Fibroblast of the aortic adventitia (primary cell): ENCODE measurements around the gene DNAI2. TPM values are rescaled to one million over a fixed set of nuclear protein-coding genes. Genes with fewer than 3 reads are reported as not detected.

Experiments
- DNase-seq: peaks from one replicate; pipeline ENCODE4 v3.0.0-alpha.2; 2010; ENCODE audit warnings: low read depth
- H3K4me3 ChIP-seq: 2 replicates; pipeline ENCODE4 v1.5.1; 2011; ENCODE audit warnings: low read depth, mild to moderate bottlenecking, control low read depth, low read length, moderate library complexity
- total RNA-seq: library from RNA; depleted of rRNA; stranded (reverse); fragments of >200 nt; gene quantifications from 2 replicates; pipeline ENCODE4 v1.2.3, GENCODE V29; 2012; ENCODE audit warnings: low replicate concordance
- TF ChIP-seq, protein P1 (sequence below): IDR thresholded peaks from 2 replicates; pipeline ENCODE4 v1.5.1; 2011; ENCODE audit warnings: mild to moderate bottlenecking, low read length, control low read depth, inconsistent platforms; ENCODE audit not compliant: insufficient read depth

Gene DNAI2
- total RNA-seq, 1 donor: not detected

DNA sequence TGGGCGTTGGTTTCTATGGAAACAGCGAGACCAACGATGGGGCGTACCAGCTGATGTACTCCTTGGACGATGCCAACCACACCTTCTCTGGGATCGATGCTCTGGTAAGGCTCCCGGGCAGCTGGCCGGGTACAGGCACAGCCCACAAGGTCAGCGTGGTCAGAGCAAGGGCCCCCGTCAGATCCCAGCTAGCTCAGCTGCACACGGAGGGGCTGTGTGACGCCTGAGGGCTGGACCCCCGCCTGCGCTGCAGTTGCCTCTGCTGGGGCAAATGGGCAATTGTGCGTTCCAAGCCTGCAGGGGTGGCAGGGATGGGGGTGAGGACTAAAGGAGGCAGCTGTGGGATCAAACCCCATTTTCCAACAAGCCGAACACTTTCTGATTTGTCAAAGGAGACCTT, 43.1 kb upstream of the DNAI2 start:
- TF ChIP-seq, protein P1, sequence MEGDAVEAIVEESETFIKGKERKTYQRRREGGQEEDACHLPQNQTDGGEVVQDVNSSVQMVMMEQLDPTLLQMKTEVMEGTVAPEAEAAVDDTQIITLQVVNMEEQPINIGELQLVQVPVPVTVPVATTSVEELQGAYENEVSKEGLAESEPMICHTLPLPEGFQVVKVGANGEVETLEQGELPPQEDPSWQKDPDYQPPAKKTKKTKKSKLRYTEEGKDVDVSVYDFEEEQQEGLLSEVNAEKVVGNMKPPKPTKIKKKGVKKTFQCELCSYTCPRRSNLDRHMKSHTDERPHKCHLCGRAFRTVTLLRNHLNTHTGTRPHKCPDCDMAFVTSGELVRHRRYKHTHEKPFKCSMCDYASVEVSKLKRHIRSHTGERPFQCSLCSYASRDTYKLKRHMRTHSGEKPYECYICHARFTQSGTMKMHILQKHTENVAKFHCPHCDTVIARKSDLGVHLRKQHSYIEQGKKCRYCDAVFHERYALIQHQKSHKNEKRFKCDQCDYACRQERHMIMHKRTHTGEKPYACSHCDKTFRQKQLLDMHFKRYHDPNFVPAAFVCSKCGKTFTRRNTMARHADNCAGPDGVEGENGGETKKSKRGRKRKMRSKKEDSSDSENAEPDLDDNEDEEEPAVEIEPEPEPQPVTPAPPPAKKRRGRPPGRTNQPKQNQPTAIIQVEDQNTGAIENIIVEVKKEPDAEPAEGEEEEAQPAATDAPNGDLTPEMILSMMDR: no peak
- no peak overlapping the region for H3K4me3 ChIP-seq
- DNase-seq: no peak

DNA sequence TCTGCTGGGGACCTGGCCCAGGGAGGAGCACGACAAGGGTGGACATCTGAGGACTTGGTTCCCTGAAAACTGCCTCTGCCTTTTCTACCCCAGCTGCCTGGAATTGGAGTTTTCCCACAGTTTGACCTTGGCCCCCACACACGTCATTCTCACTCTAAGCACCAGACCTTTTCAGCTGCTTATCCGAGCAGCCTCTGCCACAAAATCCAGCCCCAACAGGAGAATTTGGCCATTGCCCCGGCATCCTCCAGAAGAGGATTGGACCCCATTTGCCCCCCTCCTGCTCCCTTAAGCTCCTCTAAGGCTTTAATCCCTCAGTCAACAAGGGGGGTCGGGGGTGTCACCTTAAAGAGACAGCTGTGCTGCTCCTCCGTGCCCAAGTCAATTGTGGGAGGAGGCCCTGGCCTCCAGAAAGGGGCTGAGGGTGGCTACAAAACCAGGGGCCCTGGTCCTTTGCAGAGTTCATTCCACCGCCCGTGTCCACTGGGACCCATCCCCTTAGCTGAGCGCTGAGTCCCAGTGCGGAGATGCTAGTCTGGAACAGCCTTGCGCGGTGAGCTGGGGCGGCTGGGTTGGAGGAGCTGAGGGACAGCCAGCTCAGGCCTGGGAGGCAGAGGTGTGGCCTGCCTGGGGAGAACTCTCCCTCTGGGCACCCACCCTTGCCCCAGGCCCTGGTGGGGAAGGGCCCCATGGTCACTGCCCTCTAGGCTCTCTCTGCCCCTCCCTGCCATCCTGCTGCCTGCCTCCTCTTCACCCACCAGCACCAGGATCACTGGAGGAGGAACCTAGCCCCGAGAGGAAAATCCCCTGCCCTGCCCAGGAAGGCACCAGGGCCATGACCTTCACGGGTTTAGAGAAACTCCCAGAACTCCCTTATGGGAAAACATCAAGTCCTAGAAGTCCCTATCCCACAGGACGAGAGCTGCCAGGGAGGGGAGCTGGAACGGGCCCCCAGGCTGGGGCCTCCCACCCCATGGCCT, 41.8 kb upstream of the DNAI2 start:
- DNase-seq: no peak
- no peak overlapping the region for H3K4me3 ChIP-seq

DNA sequence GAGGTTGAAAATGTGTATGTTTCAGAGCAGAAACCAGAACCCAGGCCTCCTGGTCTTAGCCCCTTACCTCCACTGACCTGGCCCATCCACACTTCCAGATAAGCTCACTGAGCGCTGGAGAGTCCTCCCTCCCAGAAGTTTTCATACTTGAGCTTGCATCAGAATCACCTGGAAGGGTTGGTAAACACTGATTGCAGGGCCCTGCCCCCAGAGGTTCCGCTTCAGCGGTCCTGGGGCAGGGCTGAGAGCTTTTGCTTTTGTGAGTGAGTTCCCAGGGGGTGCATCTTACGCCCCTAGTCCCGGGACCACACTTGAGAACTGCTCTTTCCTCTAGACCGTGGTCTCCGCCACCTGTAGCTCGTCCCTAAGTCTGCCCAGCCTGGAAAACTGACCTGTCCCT, 40.1 kb upstream of the DNAI2 start:
- no peak for DNase-seq
- TF ChIP-seq, protein P1: no peak
- no peak overlapping the region for H3K4me3 ChIP-seq

More for the DNA sequence above, 41.8 kb upstream of the DNAI2 start:
- TF ChIP-seq, protein P1: no peak

- TF ChIP-seq, protein P1: no peak
- no peak overlapping the region for H3K4me3 ChIP-seq
- DNase-seq: no peak
Observed at GRCh38 chr17:74234486-74234885, 39.5 kb upstream of the DNAI2 start.

GRCh38 chr17:74235040-74235581, 38.9 kb upstream of the DNAI2 start:
- DNase-seq: peak; percentile 14
- TF ChIP-seq, protein P1: no peak
- H3K4me3 ChIP-seq: peak overlapping the region; percentile 10

GRCh38 chr17:74235911-74236371, 38.1 kb upstream of the DNAI2 start:
- TF ChIP-seq, protein P1: no peak
- H3K4me3 ChIP-seq: no peak overlapping the region
- no peak for DNase-seq
